Keratinocyte (primary cell): ENCODE data around the gene ANKRD37. TPM values are rescaled to one million over a fixed set of nuclear protein-coding genes. Genes with fewer than 3 reads are reported as not detected.

ENCODE experiments used
- DNase-seq: peaks from one replicate; pipeline ENCODE4 v3.0.0-alpha.2; 2011; ENCODE audit warnings: low read depth, missing footprints, low spot score
- FAIRE-seq: peaks from 2 replicates; lab custom pipeline; 2011; peaks lifted over from hg19 to GRCh38; lab: Jason Lieb, UNC
- H2AFZ ChIP-seq: 2 replicates; pipeline ENCODE4 v1.6.0; 2012; ENCODE audit warnings: low read length, control low read depth, inconsistent platforms; ENCODE audit not compliant: control insufficient read depth
- H3K27ac ChIP-seq: 2 replicates; pipeline ENCODE4 v1.5.1; 2011; ENCODE audit warnings: low read length; ENCODE audit not compliant: control insufficient read depth, insufficient read depth
- H3K27me3 ChIP-seq: 3 replicates; pipeline ENCODE4 v1.6.0; 2011; ENCODE audit warnings: low read length; ENCODE audit not compliant: control insufficient read depth, insufficient read depth; ENCODE audit errors: extremely low read depth
- H3K36me3 ChIP-seq, 2 experiments: 2 replicates in 1 of 2; 3 replicates in 1 of 2; pipeline ENCODE4 v1.5.1; 2011; ENCODE audit warnings: low read length in 2 of 2, mild to moderate bottlenecking in 1 of 2; ENCODE audit not compliant: control insufficient read depth in 2 of 2, insufficient read depth in 2 of 2; ENCODE audit errors: extremely low read depth in 1 of 2
- H3K4me1 ChIP-seq: 3 replicates; pipeline ENCODE4 v1.5.1; 2011; ENCODE audit warnings: low read length; ENCODE audit not compliant: control insufficient read depth, insufficient read depth; ENCODE audit errors: extremely low read depth
- H3K4me2 ChIP-seq: 3 replicates; pipeline ENCODE4 v1.6.0; 2011; ENCODE audit warnings: low read depth, low read length; ENCODE audit not compliant: control insufficient read depth, insufficient read depth; ENCODE audit errors: extremely low read depth
- H3K4me3 ChIP-seq, 3 experiments: fragments of 200-600 bp in 1 of 3; sonication (generic) in 1 of 3; 2 replicates in 2 of 3; 3 replicates in 1 of 3; pipeline ENCODE4 v1.5.1; 2011 to 2016; ENCODE audit warnings: low read length in 3 of 3, mild to moderate bottlenecking in 3 of 3, control low read depth in 2 of 3, inconsistent platforms in 1 of 3, low read depth in 1 of 3, mixed read lengths in 1 of 3, mixed run types in 1 of 3, moderate library complexity in 1 of 3; ENCODE audit not compliant: control insufficient read depth in 2 of 3, insufficient read depth in 2 of 3; ENCODE audit errors: extremely low read depth in 1 of 3
- H3K79me2 ChIP-seq: 2 replicates; pipeline ENCODE4 v1.6.0; 2012; ENCODE audit warnings: low read length; ENCODE audit not compliant: control insufficient read depth, insufficient read depth
- H3K9ac ChIP-seq: 3 replicates; pipeline ENCODE4 v1.6.0; 2011; ENCODE audit warnings: low read length; ENCODE audit not compliant: control insufficient read depth, insufficient read depth; ENCODE audit errors: extremely low read depth
- H3K9me1 ChIP-seq: 3 replicates; pipeline ENCODE4 v1.6.0; 2011; ENCODE audit warnings: low read length; ENCODE audit not compliant: control insufficient read depth, insufficient read depth; ENCODE audit errors: extremely low read depth
- H3K9me3 ChIP-seq: 2 replicates; pipeline ENCODE4 v1.5.1; 2012; ENCODE audit warnings: low read depth, low read length; ENCODE audit not compliant: control insufficient read depth
- H4K20me1 ChIP-seq: 3 replicates; pipeline ENCODE4 v1.6.0; 2011; ENCODE audit warnings: low read length; ENCODE audit not compliant: control insufficient read depth, insufficient read depth; ENCODE audit errors: extremely low read depth
- EZH2 ChIP-seq: IDR thresholded peaks from one replicate; pipeline ENCODE4 v1.6.1; 2012; ENCODE audit warnings: inconsistent platforms, mild to moderate bottlenecking, low read length, moderate library complexity
- dilution Hi-C: fragments of 300-500 bp; cut with MboI; formaldehyde crosslinking; loops from one replicate; pipeline ENCODE4 v1.7.0; 2020; ENCODE audit warnings: low sequenced_read_pairs; ENCODE audit not compliant: extremely low pct_ligation_motif_present
- polyA plus RNA-seq, 5 experiments: library from polyadenylated mRNA; depleted of rRNA in 3 of 5; stranded (reverse) in 3 of 5; stranded (forward) in 1 of 5; unstranded in 1 of 5; fragments of >200 nt; gene quantifications; 1 replicate in 1 of 5; 2 replicates in 3 of 5; 3 replicates in 1 of 5; pipeline versions ENCODE4 v1.2.1 to v1.2.3, GENCODE V29; 2011 to 2012; ENCODE audit warnings: missing spikeins in 2 of 5, low read depth in 1 of 5, low replicate concordance in 1 of 5
- TF ChIP-seq, protein P1 (sequence below), 3 experiments: IDR thresholded peaks in 1 of 3; conservative IDR thresholded peaks in 1 of 3; optimal IDR thresholded peaks in 1 of 3; 2 replicates in 2 of 3; 3 replicates in 1 of 3; pipeline versions ENCODE3 to v1.5.1; 2011; ENCODE audit warnings: low read length in 3 of 3, mild to moderate bottlenecking in 3 of 3, moderate library complexity in 2 of 3, control low read depth in 1 of 3, inconsistent platforms in 1 of 3; ENCODE audit not compliant: insufficient read depth in 2 of 3; ENCODE audit errors: extremely low read depth in 1 of 3

The ANKRD37 gene
- polyA plus RNA-seq, 1 donor (not counting 4 experiments of a cell fraction or from before 2014, with no cell fraction given) = 8.0 TPM

DNA sequence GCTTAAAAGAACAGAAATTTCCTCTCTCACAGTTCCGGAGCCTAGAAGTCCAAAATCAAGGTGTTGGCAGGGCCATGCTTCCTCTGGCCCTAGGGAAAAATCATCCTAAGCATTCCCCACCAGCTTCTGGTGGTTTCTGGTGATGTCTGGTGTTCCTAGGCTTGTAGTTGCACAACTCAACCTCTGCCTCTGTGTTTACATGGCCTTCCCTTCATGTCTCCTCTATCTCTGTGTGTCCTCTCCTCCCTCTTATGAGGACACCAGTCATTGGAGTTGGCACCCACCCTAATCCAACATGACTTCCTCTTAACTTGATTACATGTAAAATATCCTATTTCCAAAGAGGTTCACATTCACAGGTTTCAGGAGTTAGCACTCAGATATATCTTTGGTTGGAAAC, 16.3 kb upstream of the ANKRD37 start:
- FAIRE-seq (no peak), DNase-seq (no peak)
- H3K4me2 ChIP-seq = no peak overlapping the region
- no peaks in the 10 kb centered on the region for H3K9me1 ChIP-seq
- no peaks in the 10 kb centered on the region for H3K27me3 ChIP-seq
- no peaks in the 10 kb centered on the region for H3K9me3 ChIP-seq
- peaks cover 11% of the 10 kb centered on the region for H3K4me1 ChIP-seq
- H3K36me3 ChIP-seq = peaks cover 0 to 4% of the 10 kb centered on the region in 2 experiments
- H3K4me3 ChIP-seq = no peak overlapping the region
- no peaks in the 10 kb centered on the region for H4K20me1 ChIP-seq
- no peak overlapping the region for H2AFZ ChIP-seq
- no peak overlapping the region for H3K27ac ChIP-seq
- no peaks in the 10 kb centered on the region for H3K79me2 ChIP-seq
- H3K9ac ChIP-seq = no peak overlapping the region
- TF ChIP-seq EZH2 = no peak
- TF ChIP-seq, protein P1, sequence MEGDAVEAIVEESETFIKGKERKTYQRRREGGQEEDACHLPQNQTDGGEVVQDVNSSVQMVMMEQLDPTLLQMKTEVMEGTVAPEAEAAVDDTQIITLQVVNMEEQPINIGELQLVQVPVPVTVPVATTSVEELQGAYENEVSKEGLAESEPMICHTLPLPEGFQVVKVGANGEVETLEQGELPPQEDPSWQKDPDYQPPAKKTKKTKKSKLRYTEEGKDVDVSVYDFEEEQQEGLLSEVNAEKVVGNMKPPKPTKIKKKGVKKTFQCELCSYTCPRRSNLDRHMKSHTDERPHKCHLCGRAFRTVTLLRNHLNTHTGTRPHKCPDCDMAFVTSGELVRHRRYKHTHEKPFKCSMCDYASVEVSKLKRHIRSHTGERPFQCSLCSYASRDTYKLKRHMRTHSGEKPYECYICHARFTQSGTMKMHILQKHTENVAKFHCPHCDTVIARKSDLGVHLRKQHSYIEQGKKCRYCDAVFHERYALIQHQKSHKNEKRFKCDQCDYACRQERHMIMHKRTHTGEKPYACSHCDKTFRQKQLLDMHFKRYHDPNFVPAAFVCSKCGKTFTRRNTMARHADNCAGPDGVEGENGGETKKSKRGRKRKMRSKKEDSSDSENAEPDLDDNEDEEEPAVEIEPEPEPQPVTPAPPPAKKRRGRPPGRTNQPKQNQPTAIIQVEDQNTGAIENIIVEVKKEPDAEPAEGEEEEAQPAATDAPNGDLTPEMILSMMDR (optimal IDR thresholded peaks at IDR 0.05 in 1 of 3, IDR thresholded peaks at IDR 0.05 in 1 of 3, conservative IDR thresholded peaks at IDR 0.05 in 1 of 3; ENCODE audit: extremely low read depth in 1 of 3, insufficient read depth in 2 of 3, low read length in 3 of 3) = no peak
- dilution Hi-C loops = no loop called here

DNA sequence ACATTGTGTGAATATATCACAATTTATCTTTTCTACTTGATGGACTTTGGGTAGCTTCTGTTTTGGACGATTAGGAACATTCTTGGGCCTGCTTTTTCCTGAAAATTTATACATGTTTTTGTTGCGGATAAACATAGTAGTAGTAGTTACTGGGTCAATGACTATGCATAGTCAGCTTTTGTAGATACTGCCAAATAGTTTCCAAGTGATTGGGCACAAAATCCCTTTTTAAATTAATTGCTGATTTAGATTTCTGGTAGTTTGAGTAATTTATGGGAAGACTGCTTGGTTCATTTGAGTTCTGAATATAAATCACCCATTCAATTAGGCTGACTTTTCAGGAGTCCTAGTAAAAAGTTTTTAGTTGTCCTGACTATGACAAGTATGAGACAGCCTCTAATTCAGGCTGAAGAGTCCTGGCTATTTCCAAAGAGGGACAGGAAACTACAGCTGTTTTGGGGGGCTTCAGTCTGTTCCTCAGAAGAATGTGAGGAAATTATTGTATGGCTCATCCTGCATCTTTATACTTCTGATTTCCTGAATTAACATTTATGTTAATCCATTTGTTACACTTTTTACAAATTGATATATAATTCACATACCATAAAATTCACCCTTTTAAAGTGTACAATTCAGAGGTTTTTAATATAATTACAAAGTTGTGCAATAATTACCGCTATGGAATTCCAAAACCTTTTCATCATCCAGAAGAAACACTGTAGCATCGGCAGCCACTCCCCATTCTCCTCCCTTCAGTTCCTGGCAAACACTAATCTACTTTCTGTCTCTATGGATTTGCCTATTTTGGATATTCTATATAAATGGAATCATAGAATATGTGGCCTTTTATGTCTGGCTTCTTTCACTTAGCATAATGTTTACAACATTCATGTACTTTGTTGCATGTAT, 15.1 kb upstream of the ANKRD37 start:
- dilution Hi-C loops = no loop called here
- H3K4me1 ChIP-seq = peaks cover 11% of the 10 kb centered on the region
- H3K9me1 ChIP-seq = no peaks in the 10 kb centered on the region
- H2AFZ ChIP-seq = no peak overlapping the region
- FAIRE-seq (no peak), DNase-seq (no peak)
- peaks cover 0 to 4% of the 10 kb centered on the region in 2 experiments for H3K36me3 ChIP-seq
- no peak overlapping the region for H3K9ac ChIP-seq
- no peaks in the 10 kb centered on the region for H4K20me1 ChIP-seq
- no peak overlapping the region for H3K27ac ChIP-seq
- no peaks in the 10 kb centered on the region for H3K79me2 ChIP-seq
- no peak overlapping the region for H3K4me2 ChIP-seq
- no peak overlapping the region for H3K4me3 ChIP-seq
- H3K9me3 ChIP-seq = no peaks in the 10 kb centered on the region
- no peak for TF ChIP-seq EZH2
- TF ChIP-seq, protein P1 (optimal IDR thresholded peaks at IDR 0.05 in 1 of 3, IDR thresholded peaks at IDR 0.05 in 1 of 3, conservative IDR thresholded peaks at IDR 0.05 in 1 of 3; ENCODE audit: extremely low read depth in 1 of 3, insufficient read depth in 2 of 3, low read length in 3 of 3) = no peak
- H3K27me3 ChIP-seq = no peaks in the 10 kb centered on the region
